ENCODE data around the gene ABCG8. TPM values are rescaled to one million over a fixed set of nuclear protein-coding genes. Genes with fewer than 3 reads are reported as not detected.
A peak's percentile ranks its signal among the peaks of the same experiment; 100 is the strongest.

Gene ABCG8
- not detected for total RNA-seq

DNA sequence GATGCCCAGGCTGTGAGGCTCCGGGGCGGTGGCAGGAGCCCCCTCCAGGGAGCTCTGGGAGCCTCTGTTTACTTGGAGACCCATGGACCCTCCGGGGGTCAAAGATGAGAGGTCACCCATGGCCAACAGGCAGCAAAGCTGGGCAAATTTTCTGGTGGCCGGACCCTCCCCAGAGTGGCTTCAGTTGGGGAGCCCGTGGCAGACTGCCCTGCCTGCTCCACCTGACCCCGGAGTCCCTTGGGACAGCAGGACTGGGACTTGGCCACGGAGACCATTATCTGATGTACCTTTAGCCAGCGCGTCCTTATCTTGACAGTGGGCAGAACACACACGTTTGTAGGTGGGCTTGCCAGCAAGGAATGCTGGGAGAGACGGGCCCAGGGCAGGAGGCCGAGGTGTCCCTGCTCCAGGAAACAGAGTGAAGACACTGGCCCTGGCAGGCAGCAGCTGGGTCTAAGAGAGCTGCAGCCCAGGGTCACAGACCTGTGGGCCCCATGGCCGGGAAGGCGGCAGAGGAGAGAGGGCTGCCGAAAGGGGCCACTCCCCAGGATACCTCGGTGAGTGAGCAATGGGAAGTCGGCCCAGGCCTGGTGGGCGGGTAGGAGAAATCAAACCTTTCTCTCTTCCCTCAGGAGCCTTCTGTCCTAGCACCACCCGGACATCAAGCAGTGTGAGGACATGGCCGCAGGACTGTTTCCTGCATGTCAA lies at the start of gene ABCG8, which contains the start of gene ABCG5:
ABCG8 (plus strand) TSS at position 412 of the 708 bp plus-strand sequence; CDS start at position 495, 83 bp downstream.
ABCG5 (minus strand) TSS at position 280 of the 708 bp plus-strand sequence; CDS start at position 120, 160 bp downstream.
- DNase-seq (ENCODE audit: low spot score) = no peak
- Mint-ChIP-seq H3K27ac (no peak within 1 kb of the TSS), H3K4me3 (no peak within 1 kb of the TSS), H3K36me3 (no peaks in the 10 kb centered on the region), H3K4me1 (ENCODE audit: low read depth in 2 of 2) (no peaks in the 10 kb centered on the region), H3K27me3 (no peaks in the 10 kb centered on the region), H3K9me3 (no peaks in the 10 kb centered on the region)
- ATAC-seq = peak; percentile 18 to 30

DNA sequence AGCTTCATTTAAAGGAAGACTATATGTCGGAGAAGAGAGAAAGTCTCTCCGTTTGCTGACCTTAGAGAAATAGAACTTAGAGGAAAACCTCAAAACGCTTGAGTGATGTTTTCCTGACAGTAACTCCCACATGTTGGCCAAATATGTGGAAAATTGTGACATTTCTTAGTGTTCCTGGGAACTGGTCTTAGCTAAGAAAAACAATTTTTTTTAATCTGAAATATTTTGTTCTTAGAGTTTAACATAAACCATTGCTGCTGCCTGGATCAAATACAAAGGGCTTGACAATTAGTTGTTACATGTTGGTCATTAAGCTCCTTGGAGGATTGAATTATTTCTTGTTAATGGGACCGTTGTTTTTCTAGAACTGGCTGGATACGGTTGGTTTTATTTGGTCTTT lies 48.6 kb upstream of the ABCG8 start:
- Mint-ChIP-seq H3K27me3 (no peaks in the 10 kb centered on the region), H3K4me1 (ENCODE audit: low read depth in 2 of 2) (no peaks in the 10 kb centered on the region), H3K27ac (no peak overlapping the region), H3K9me3 (no peaks in the 10 kb centered on the region), H3K36me3 (no peaks in the 10 kb centered on the region), H3K4me3 (no peak overlapping the region)
- ATAC-seq (no peak), DNase-seq (ENCODE audit: low spot score) (no peak)

DNA sequence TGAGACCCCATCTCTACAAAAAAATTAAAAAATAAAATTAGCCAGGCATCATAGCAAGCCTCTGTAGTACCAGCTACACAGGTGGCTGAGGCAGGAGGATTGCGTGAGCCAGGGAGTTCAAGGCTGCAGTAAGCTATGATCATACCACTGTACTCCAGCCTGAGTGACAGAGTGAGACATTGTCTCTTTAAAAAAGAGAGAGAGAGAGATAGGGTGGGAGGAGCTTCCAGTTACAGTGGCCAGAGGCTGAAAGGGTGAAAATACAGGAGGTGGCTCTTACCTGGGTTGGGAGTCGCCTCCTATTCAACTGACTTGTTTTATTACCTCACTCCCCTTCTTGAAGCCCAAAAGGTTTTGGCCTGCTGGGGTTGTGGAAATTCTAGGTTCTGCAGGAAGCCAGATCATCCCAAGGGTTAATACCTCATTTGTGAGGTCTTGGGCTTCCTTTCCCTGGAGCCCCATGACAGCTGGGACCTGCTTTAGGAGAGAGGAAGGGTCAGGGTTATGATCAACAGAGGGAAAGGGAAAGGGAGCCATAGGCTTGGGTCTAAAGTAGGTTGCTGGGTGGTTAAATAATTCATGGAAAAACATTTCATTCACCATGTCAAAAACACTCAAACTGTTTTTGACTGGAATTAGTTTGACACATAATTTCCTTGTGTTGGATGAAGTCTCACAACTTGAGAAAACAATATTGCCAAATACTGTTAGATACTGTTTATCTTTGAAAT lies 47.6 kb upstream of the ABCG8 start:
- no peaks in the 10 kb centered on the region for H3K36me3 Mint-ChIP-seq
- no peaks in the 10 kb centered on the region for H3K4me1 Mint-ChIP-seq (ENCODE audit: low read depth in 2 of 2)
- no peaks in the 10 kb centered on the region for H3K9me3 Mint-ChIP-seq
- H3K27me3 Mint-ChIP-seq = no peaks in the 10 kb centered on the region
- no peak overlapping the region for H3K4me3 Mint-ChIP-seq
- ATAC-seq (no peak), DNase-seq (ENCODE audit: low spot score) (no peak)
- no peak overlapping the region for H3K27ac Mint-ChIP-seq

DNA sequence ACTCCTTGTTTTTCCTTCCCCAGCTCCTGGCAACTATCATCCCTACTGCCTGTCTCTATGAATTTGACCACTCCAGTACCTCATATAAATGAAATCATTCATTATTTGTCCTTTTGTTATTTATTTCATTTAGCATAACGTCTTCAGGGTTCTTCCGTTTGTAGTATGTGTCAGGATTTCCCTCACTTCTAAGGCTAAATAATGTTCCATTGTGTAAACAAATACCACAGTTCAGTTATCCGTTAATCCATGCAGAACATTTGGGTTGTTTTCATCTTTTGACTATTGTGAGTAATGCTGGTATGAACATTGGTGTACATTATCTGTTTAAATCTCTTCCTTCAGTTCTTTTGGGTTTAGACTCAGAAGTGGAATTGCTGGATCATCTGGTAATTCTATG lies 46.1 kb upstream of the ABCG8 start:
- Mint-ChIP-seq H3K9me3 (no peaks in the 10 kb centered on the region), H3K27ac (no peak overlapping the region), H3K4me1 (ENCODE audit: low read depth in 2 of 2) (no peaks in the 10 kb centered on the region), H3K27me3 (no peaks in the 10 kb centered on the region), H3K36me3 (no peaks in the 10 kb centered on the region), H3K4me3 (no peak overlapping the region)
- no peak for DNase-seq (ENCODE audit: low spot score)
- no peak for ATAC-seq

DNA sequence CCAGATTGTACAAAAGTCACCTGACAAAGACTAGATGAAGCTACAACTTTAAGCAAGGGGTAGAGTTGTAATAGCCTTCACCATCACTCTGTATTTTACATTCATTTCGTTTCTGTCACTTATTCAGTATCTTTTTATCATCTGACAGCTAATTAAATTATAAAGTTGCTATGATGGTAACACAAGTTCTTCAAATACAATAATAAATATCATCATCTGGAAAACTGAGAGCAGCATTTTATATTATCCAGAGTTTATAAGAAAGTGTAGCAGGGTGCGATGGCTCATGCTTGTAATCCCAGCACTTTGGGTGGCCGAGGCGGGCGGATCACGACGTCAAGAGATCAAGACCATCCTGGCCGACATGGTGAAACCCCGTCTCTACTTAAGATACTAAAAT lies 43.8 kb upstream of the ABCG8 start:
- Mint-ChIP-seq H3K9me3 (no peaks in the 10 kb centered on the region), H3K27me3 (no peaks in the 10 kb centered on the region), H3K4me1 (ENCODE audit: low read depth in 2 of 2) (no peaks in the 10 kb centered on the region), H3K27ac (no peak overlapping the region), H3K4me3 (no peak overlapping the region), H3K36me3 (no peaks in the 10 kb centered on the region)
- DNase-seq (ENCODE audit: low spot score) = no peak
- ATAC-seq = no peak

DNA sequence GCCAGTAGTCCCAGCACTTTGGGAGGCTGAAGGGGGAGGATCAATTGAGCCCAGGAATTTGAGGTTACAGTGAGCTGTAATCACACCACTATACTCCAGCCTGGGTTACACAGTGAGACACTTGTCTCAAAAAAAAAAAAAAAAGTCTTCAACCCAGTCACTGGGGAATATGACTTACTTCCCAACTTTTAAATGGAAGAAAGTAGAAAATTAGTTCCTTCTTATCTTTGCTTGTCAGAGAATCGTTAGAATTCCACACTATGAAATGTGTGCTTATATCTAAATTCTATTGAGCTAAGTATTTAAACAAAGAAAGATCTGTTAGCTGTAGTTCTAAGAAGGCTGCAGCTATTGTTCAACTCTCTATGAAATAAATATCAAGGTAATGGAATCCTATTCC lies 42.6 kb upstream of the ABCG8 start:
- Mint-ChIP-seq H3K4me3 (no peak overlapping the region), H3K36me3 (no peaks in the 10 kb centered on the region), H3K27me3 (no peaks in the 10 kb centered on the region), H3K27ac (no peak overlapping the region), H3K9me3 (no peaks in the 10 kb centered on the region), H3K4me1 (ENCODE audit: low read depth in 2 of 2) (no peaks in the 10 kb centered on the region)
- DNase-seq (ENCODE audit: low spot score) (no peak), ATAC-seq (no peak)

DNA sequence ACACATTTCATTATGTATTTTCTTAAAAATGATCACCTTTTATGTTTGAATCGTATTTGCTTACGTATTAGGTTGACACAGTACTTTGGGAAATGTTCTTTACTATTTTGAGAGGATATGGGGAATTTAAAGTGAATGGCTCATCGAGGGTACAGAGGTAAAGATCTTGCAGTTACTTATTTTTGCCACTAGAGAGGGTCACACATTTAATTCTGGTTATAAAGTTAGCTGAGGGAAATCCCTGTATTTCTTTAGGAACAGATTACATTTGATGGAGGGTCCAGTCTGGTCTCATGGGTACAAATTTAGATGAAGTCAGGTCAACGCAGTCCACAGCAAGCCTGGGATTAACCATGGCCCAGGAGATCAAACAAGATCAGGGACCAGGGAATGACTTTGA lies 40.5 kb upstream of the ABCG8 start:
- Mint-ChIP-seq H3K36me3 (peaks cover 4% of the 10 kb centered on the region), H3K27me3 (no peaks in the 10 kb centered on the region), H3K4me3 (no peak overlapping the region), H3K4me1 (ENCODE audit: low read depth in 2 of 2) (no peaks in the 10 kb centered on the region), H3K27ac (no peak overlapping the region), H3K9me3 (no peaks in the 10 kb centered on the region)
- no peak for ATAC-seq
- DNase-seq (ENCODE audit: low spot score) = no peak

DNA sequence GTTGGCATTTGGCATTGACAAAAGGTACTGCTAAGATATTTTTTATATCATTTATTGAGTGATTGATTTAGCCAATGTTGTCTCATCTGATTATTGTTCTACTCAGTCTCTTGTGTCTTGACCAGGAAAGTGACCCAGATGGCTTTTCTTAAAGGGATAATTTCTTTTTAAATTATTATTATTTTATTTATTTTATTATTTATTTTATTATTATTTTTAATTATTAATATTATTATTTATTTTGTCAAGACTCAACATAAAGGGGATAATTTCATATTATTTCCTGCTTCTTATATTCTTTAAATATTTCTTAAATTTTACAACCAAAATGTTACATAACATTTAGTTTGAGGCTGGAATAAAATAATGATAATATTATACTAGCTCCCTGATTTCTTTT lies 37.9 kb upstream of the ABCG8 start:
- Mint-ChIP-seq H3K27me3 (no peaks in the 10 kb centered on the region), H3K9me3 (no peaks in the 10 kb centered on the region), H3K4me3 (no peak overlapping the region), H3K27ac (no peak overlapping the region), H3K36me3 (peaks cover 4% of the 10 kb centered on the region), H3K4me1 (ENCODE audit: low read depth in 2 of 2) (no peaks in the 10 kb centered on the region)
- ATAC-seq (no peak), DNase-seq (ENCODE audit: low spot score) (no peak)

DNA sequence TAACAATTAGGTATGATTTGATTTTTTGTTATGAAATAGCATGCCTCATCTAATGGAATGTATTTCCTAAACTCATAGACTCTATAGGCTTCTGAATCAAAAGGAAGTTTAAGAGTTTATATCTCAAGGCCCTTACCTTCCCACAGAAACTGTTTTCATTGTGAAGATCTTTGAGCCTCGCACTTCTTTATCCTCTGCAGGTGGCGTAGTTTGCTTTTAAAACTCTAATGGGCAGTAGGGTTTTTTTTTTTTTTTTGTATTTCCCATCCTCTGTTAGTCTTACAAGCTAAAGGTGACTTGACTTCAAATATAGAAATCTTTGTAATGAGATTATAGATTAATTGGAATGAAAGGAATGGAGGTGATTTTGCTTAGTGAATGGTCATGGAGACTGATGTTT lies 36.6 kb upstream of the ABCG8 start:
- no peaks in the 10 kb centered on the region for H3K27me3 Mint-ChIP-seq
- ATAC-seq (no peak), DNase-seq (ENCODE audit: low spot score) (no peak)
- H3K4me3 Mint-ChIP-seq = no peak overlapping the region
- H3K36me3 Mint-ChIP-seq = peaks cover 4% of the 10 kb centered on the region
- H3K4me1 Mint-ChIP-seq (ENCODE audit: low read depth in 2 of 2) = no peaks in the 10 kb centered on the region
- H3K9me3 Mint-ChIP-seq = no peaks in the 10 kb centered on the region
- no peak overlapping the region for H3K27ac Mint-ChIP-seq

DNA sequence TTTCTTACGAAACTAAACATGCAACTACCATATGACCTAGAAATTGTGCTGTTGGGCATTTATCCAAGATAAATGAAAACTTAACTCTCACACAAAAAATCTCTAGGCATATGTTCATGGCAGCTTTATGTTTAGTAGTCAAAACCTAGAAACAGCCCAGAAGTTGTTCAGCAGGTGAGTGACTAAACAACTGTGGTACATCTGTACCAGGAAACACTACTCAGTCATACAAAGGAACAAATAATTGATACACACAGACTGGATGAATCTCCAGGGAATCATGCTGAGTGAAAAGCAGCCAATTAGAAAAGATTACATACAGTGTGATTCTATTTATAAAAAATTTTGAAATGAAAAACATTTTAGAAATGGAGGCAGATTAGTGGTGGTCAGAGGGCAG lies 35.7 kb upstream of the ABCG8 start:
- no peak for DNase-seq (ENCODE audit: low spot score)
- H3K9me3 Mint-ChIP-seq = no peaks in the 10 kb centered on the region
- no peak for ATAC-seq
- H3K36me3 Mint-ChIP-seq = peaks cover 4% of the 10 kb centered on the region
- no peak overlapping the region for H3K4me3 Mint-ChIP-seq
- no peaks in the 10 kb centered on the region for H3K27me3 Mint-ChIP-seq
- no peak overlapping the region for H3K27ac Mint-ChIP-seq
- no peaks in the 10 kb centered on the region for H3K4me1 Mint-ChIP-seq (ENCODE audit: low read depth in 2 of 2)

DNA sequence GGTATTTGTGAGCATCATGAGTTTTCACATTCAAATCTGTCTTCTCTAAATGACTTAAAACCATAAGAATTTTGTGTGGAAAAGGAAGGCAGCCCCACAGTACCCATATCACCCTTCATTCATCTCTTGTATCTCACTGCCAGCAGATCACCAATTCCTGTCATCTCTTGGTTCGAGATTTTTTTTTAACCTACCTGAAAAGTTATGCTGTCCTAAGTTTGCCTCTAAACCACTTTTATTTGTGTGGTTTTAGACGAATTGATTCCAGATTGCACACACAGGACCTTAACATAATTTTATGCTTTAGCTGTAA lies 32.1 kb upstream of the ABCG8 start:
- H3K9me3 Mint-ChIP-seq = no peaks in the 10 kb centered on the region
- ATAC-seq (no peak), DNase-seq (ENCODE audit: low spot score) (no peak)
- no peak overlapping the region for H3K27ac Mint-ChIP-seq
- H3K4me3 Mint-ChIP-seq = no peak overlapping the region
- no peaks in the 10 kb centered on the region for H3K27me3 Mint-ChIP-seq
- peaks cover 4% of the 10 kb centered on the region for H3K36me3 Mint-ChIP-seq
- H3K4me1 Mint-ChIP-seq (ENCODE audit: low read depth in 2 of 2) = no peaks in the 10 kb centered on the region

DNA sequence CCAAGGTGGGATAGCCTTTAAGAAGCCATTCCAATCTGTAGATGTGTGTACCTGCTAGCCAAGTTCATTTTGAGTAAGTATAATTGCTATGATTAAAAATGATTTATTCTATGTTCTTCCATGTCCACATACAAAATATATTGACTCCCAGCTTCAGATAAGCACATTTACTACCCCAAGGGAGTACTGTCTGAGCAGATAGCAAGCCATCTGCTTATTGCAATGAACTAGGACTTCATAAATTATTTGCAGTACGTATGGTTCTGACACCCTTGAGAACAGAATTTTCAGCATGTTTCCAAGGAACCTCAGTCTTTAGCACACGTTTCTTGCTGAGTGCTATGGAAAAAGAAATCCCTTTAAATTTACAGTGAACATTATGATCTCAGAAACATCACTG lies 28.3 kb upstream of the ABCG8 start:
- DNase-seq (ENCODE audit: low spot score) (no peak), ATAC-seq (no peak)
- Mint-ChIP-seq H3K27me3 (peaks cover 0 to 3% of the 10 kb centered on the region in 2 donors), H3K36me3 (no peaks in the 10 kb centered on the region), H3K27ac (no peak overlapping the region), H3K4me1 (ENCODE audit: low read depth in 2 of 2) (no peaks in the 10 kb centered on the region), H3K4me3 (no peak overlapping the region), H3K9me3 (no peaks in the 10 kb centered on the region)

DNA sequence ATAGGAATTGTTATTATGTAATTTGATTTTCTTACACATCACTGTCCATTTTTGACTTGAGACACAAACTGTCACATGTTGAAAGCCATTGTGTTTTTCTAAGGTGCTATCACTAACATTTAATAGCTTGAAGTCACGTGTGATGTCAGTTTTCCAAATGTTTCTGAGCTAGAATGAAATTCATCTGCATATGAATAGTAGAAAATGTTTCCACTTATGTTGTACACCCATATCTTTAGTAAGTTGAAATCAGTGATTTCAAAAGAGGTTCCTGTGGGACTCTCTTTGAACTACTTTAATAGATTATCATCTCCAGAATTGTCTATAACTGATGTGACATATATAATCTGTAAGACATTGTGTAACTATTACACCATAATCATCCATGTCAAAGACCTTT lies 27.9 kb upstream of the ABCG8 start:
- ATAC-seq (no peak), DNase-seq (ENCODE audit: low spot score) (no peak)
- Mint-ChIP-seq H3K27me3 (peaks cover 0 to 5% of the 10 kb centered on the region in 2 donors), H3K4me1 (ENCODE audit: low read depth in 2 of 2) (no peaks in the 10 kb centered on the region), H3K9me3 (no peaks in the 10 kb centered on the region), H3K27ac (no peak overlapping the region), H3K36me3 (no peaks in the 10 kb centered on the region), H3K4me3 (no peak overlapping the region)

DNA sequence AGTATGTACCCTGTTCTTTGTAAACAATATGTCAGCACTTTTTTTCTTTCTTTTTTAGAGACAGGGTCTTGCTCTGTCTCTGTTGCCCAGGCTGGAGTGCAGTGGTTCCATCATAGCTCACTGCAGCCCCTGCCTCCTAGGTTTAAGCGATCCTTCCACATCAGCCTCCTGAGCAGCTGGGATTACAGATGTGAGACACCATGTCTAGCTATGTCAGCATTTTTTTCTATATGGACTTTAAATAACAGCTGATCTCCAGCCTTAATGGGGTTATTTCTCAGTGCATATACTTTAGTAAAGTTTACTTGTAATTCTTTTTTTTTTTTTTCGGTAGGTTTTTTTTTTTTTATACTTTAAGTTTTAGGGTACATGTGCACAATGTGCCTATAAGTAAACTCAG lies 26.8 kb upstream of the ABCG8 start:
- H3K27ac Mint-ChIP-seq = no peak overlapping the region
- H3K36me3 Mint-ChIP-seq = no peaks in the 10 kb centered on the region
- ATAC-seq (no peak), DNase-seq (ENCODE audit: low spot score) (no peak)
- no peaks in the 10 kb centered on the region for H3K4me1 Mint-ChIP-seq (ENCODE audit: low read depth in 2 of 2)
- peaks cover 0 to 5% of the 10 kb centered on the region in 2 donors for H3K27me3 Mint-ChIP-seq
- H3K4me3 Mint-ChIP-seq = no peak overlapping the region
- no peaks in the 10 kb centered on the region for H3K9me3 Mint-ChIP-seq

DNA sequence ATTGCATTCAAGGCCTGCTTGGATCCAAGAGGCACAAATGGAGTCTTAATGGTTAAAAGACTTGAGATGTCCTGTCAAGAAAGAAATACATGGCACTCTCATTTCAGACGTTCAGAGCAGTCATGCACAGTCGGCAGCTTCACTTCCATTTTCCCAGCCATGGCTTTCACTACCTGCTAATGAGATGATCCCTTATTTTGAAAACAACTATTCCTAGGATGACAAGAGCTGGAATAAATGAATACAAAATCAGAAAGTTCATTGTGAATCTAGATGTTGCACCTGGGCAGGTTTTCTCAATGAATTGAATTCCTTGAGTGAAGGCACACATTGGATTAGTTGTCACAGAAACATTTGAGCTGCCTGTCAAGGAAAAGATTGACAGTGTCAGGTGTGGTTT lies 25.8 kb upstream of the ABCG8 start:
- H3K9me3 Mint-ChIP-seq = no peaks in the 10 kb centered on the region
- no peak overlapping the region for H3K27ac Mint-ChIP-seq
- no peaks in the 10 kb centered on the region for H3K4me1 Mint-ChIP-seq (ENCODE audit: low read depth in 2 of 2)
- H3K36me3 Mint-ChIP-seq = no peaks in the 10 kb centered on the region
- H3K4me3 Mint-ChIP-seq = no peak overlapping the region
- DNase-seq (ENCODE audit: low spot score) (no peak), ATAC-seq (no peak)
- H3K27me3 Mint-ChIP-seq = peaks cover 0 to 5% of the 10 kb centered on the region in 2 donors
